ENCODE measurements around the gene GAB2.

DNA sequence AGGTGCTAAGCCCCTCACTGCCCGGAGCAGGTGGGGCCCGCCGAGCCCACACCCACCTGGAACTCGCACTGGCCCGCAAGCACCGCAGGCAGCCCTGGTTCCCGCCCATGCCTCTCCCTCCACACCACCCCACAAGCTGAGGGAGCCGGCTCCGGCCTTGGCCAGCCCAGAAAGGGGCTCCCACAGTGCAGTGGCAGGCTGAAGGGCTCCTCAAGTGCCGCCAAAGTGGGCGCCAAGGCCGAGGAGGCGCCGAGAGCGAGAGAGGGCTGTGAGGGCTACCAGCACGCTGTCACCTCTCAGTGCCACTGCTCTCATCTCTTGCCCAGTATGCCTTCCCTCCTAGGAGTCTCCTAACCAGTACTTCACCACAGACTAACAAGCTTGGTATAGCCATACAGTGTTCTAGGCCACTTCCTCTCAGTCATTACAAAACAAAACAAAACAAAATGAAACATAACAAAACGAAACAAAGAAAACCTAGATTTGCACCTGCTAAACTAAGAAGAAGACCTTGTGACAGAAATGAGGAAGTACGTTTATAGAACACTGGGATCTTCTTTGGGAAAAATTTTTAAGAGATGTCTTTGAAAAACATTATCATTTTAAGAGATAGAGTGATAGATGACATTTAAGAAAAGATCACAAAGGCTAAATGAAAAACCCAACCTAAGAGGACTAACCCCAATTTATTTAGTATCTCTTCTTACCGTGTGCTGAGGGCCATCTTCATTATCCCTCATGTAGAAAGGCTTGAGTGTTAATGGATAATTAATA lies 47.7 kb upstream of the GAB2 start:
- TF ChIP-seq CTCF (IDR thresholded peaks at IDR 0.05) (no peak), POLR2A (IDR thresholded peaks at IDR 0.05) (no peak)

All from lower leg skin (tissue), 3 donors.